Suprapubic skin (tissue), 4 donors: ENCODE results near the gene UBE3D. TPM values are rescaled to one million over a fixed set of nuclear protein-coding genes. Genes with fewer than 3 reads are reported as not detected.

Experiments used
- DNase-seq, 2 donors: peaks; one replicate each; pipeline ENCODE4 v3.0.0-alpha.2; 2019; ENCODE audit warnings: low spot score in 2 of 2
- H3K27ac ChIP-seq: fragments of 200-600 bp; sonication (generic); one replicate; pipeline ENCODE4 v1.5.1; 2019
- H3K27me3 ChIP-seq: fragments of 200-600 bp; sonication (generic); one replicate; pipeline ENCODE4 v1.5.1; 2019
- H3K36me3 ChIP-seq: fragments of 200-600 bp; sonication (generic); one replicate; pipeline ENCODE4 v1.5.1; 2019
- H3K4me1 ChIP-seq: fragments of 200-600 bp; sonication (generic); one replicate; pipeline ENCODE4 v1.5.1; 2019
- H3K4me3 ChIP-seq: fragments of 200-600 bp; sonication (generic); one replicate; pipeline ENCODE4 v1.5.1; 2019; ENCODE audit warnings: mild to moderate bottlenecking
- H3K9me3 ChIP-seq: fragments of 200-600 bp; sonication (generic); one replicate; pipeline ENCODE4 v1.5.1; 2019
- CTCF ChIP-seq, 2 donors: fragments of 200-600 bp in 1 of 2; fragments of 450-650 bp in 1 of 2; sonication (generic) in 1 of 2; IDR thresholded peaks; one replicate each; pipeline ENCODE4 v1.5.1; 2016 to 2019; ENCODE audit warnings: antibody characterized with exemption in 2 of 2, mild to moderate bottlenecking in 1 of 2, moderate library complexity in 1 of 2
- EP300 ChIP-seq: sonication (generic); formaldehyde crosslinking; IDR thresholded peaks from one replicate; pipeline ENCODE4 v1.6.1; 2017; ENCODE audit warnings: antibody characterized with exemption
- POLR2A ChIP-seq, 2 donors: fragments of 450-650 bp; IDR thresholded peaks; one replicate each; pipeline ENCODE4 v1.6.1; 2017; ENCODE audit warnings: antibody characterized with exemption in 2 of 2, mild to moderate bottlenecking in 2 of 2, moderate library complexity in 2 of 2
- POLR2AphosphoS5 ChIP-seq, 3 donors: sonication (generic); formaldehyde crosslinking; IDR thresholded peaks; one replicate each; pipeline ENCODE4 v1.6.1; 2017; ENCODE audit warnings: antibody characterized with exemption in 3 of 3
- WGBS: methylation state at CpG from one replicate; pipeline ENCODE4 v1.1.5; 2018; 5-methylcytosine and 5-hydroxymethylcytosine counted together
- total RNA-seq, 4 donors: library from RNA; depleted of rRNA; stranded (reverse); fragments of >200 nt; gene quantifications; one replicate each; pipeline ENCODE4 v1.1.0, GENCODE V29; 2016

UBE3D gene
- total RNA-seq, 4 donors from 2014 or later = 7.2 to 11.7 (median 7.5) TPM

- 55% methylated on average over 2 of the region's 2 CpGs for WGBS
Observed at GRCh38 chr6:82988930-82989351, 76.7 kb downstream of the UBE3D start.

GRCh38 chr6:82987951-82988350 is 77.7 kb downstream of the UBE3D start:
- no peaks in the 10 kb centered on the region for H3K27me3 ChIP-seq
- 34% methylated on average over 3 of the region's 3 CpGs for WGBS
- H3K4me3 ChIP-seq = no peak overlapping the region
- H3K36me3 ChIP-seq = no peaks in the 10 kb centered on the region
- H3K4me1 ChIP-seq = no peaks in the 10 kb centered on the region
- H3K27ac ChIP-seq = no peak overlapping the region
- DNase-seq = no peak
- TF ChIP-seq CTCF (IDR thresholded peaks at IDR 0.05) (no peak), POLR2AphosphoS5 (IDR thresholded peaks at IDR 0.05) (no peak), EP300 (no peak), POLR2A (IDR thresholded peaks at IDR 0.05) (no peak)
- H3K9me3 ChIP-seq = no peaks in the 10 kb centered on the region

More at GRCh38 chr6:82988930-82989351, 76.7 kb downstream of the UBE3D start:
- no peak for TF ChIP-seq CTCF (IDR thresholded peaks at IDR 0.05)
- TF ChIP-seq EP300 = no peak
- no peak for TF ChIP-seq POLR2A (IDR thresholded peaks at IDR 0.05)
- no peak for TF ChIP-seq POLR2AphosphoS5 (IDR thresholded peaks at IDR 0.05)
- Histone ChIP-seq H3K27me3 (no peaks in the 10 kb centered on the region), H3K9me3 (no peaks in the 10 kb centered on the region), H3K4me3 (no peak overlapping the region), H3K4me1 (no peaks in the 10 kb centered on the region), H3K36me3 (no peaks in the 10 kb centered on the region), H3K27ac (no peak overlapping the region)
- DNase-seq = no peak

GRCh38 chr6:82987416-82987815 is 78.2 kb downstream of the UBE3D start:
- H3K4me1 ChIP-seq = no peaks in the 10 kb centered on the region
- no peaks in the 10 kb centered on the region for H3K36me3 ChIP-seq
- no peaks in the 10 kb centered on the region for H3K27me3 ChIP-seq
- 74% methylated on average over 2 of the region's 2 CpGs for WGBS
- H3K27ac ChIP-seq = no peak overlapping the region
- DNase-seq = no peak
- no peaks in the 10 kb centered on the region for H3K9me3 ChIP-seq
- H3K4me3 ChIP-seq = no peak overlapping the region
- TF ChIP-seq EP300 (no peak), CTCF (IDR thresholded peaks at IDR 0.05) (no peak)

- H3K4me3 ChIP-seq = no peak overlapping the region
- H3K27me3 ChIP-seq = no peaks in the 10 kb centered on the region
- H3K36me3 ChIP-seq = no peaks in the 10 kb centered on the region
- DNase-seq = no peak
- H3K4me1 ChIP-seq = no peaks in the 10 kb centered on the region
- no peaks in the 10 kb centered on the region for H3K9me3 ChIP-seq
- TF ChIP-seq EP300 = no peak
- no peak for TF ChIP-seq POLR2A (IDR thresholded peaks at IDR 0.05)
- TF ChIP-seq POLR2AphosphoS5 (IDR thresholded peaks at IDR 0.05) = no peak
- no peak for TF ChIP-seq CTCF (IDR thresholded peaks at IDR 0.05)
- no peak overlapping the region for H3K27ac ChIP-seq
Observed at GRCh38 chr6:82984720-82985119, 80.9 kb downstream of the UBE3D start.

GRCh38 chr6:82980086-82980485 is 85.6 kb downstream of the UBE3D start:
- H3K36me3 ChIP-seq = no peaks in the 10 kb centered on the region
- no peaks in the 10 kb centered on the region for H3K9me3 ChIP-seq
- no peaks in the 10 kb centered on the region for H3K4me1 ChIP-seq
- H3K27me3 ChIP-seq = no peaks in the 10 kb centered on the region
- no peak for TF ChIP-seq POLR2AphosphoS5 (IDR thresholded peaks at IDR 0.05)
- TF ChIP-seq CTCF (IDR thresholded peaks at IDR 0.05) = no peak
- no peak for TF ChIP-seq EP300
- TF ChIP-seq POLR2A (IDR thresholded peaks at IDR 0.05) = no peak
- H3K27ac ChIP-seq = no peak overlapping the region
- no peak for DNase-seq
- no peak overlapping the region for H3K4me3 ChIP-seq
- 32% methylated on average over 1 of the region's 1 CpG for WGBS
